DMS153 (cell line): ENCODE measurements around the gene ALK.

Source experiments
- DNase-seq: peaks from one replicate; lab custom pipeline; 2025; lab: John Stamatoyannopoulos, UW

Gene ALK

GRCh38 chr2:29398384-29399237 lies 522.8 kb downstream of the ALK start:
- no peak for DNase-seq

GRCh38 chr2:29397713-29398112 lies 523.7 kb downstream of the ALK start:
- no peak for DNase-seq

DNA sequence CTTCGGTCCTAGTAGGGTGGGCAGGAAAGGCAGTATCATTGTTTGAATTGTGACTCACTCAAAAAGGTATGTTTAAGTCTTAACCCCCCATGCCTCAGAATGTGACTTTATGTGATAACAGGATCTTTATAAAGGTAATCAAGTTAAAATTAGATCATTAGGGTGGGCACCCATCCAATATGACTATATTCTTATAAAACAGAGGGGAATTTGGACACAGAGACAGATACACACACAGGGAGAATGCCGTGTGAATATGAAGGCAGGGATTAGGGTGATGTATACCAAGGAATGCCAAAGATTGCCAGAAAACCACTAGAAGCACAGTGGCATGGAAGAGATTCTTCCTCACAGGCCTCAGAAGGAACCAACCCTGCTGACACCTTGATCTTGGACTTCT lies 524.3 kb downstream of the ALK start:
- no peak for DNase-seq

GRCh38 chr2:29394981-29395350 lies 526.4 kb downstream of the ALK start:
- DNase-seq, result no peak

GRCh38 chr2:29394311-29394980 lies 526.9 kb downstream of the ALK start:
- no peak for DNase-seq

DNA sequence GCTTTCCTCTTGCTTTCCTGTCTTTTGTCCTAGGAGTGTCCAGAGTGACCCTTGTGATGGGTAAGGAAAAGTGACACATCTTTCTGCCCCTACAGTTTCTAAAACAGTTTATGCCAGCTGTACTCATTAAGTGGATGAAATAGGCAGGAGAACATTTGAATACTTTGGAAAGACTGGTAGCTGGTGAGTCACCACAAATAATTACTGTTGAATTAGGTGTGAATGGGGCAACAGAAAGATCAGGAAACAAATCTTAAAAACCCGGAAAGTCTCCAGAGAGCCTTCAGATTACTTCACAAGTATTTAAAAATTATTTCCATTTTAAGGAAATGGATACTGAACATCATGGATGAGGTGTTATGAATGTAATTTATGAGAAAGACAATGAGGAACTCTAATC lies 527.7 kb downstream of the ALK start:
- DNase-seq, result no peak

DNA sequence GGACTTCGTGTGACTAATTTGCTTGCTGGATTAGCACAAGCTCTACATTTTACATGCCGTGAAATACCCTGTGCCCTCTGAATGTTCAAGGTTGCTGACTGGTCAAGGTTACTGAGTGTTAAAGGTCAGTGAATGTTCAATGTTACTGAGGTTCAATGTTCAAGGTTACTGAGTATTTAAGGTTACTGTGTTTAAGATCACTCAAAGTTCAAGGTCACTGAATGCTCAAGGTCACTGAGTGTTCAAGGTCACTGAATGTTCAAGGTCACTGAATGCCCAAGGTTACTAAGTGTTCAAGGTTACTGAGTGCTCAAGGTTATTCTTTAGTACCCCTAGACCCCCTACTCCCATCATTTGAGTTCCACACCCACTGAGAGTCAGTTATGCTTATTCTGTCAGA lies 528.6 kb downstream of the ALK start:
- no peak for DNase-seq

- no peak for DNase-seq
These were observed 531.2 kb downstream of the ALK start for GRCh38 chr2:29390136-29390535.

DNA sequence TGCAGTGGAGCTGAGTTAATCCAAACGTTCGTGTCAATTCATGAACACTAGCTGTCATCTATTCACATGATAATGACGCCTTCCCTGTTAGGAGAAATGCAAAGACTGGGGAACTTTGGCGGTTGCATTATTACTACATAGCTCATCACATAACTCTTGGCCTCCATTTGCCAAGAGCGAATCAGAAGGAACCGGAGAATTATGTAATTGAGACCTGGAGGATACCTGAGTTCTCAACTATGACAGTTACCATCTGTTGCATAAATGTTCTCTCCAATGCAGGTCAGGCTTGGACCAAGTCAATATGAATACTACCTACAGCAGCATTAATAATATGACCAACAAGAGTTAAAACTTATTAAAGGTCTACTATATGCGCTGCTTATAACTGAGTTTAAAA lies 531.7 kb downstream of the ALK start:
- DNase-seq, result no peak

GRCh38 chr2:29388071-29388470 lies 533.3 kb downstream of the ALK start:
- DNase-seq, result no peak

GRCh38 chr2:29382486-29382885 lies 538.9 kb downstream of the ALK start:
- DNase-seq, result no peak

DNA sequence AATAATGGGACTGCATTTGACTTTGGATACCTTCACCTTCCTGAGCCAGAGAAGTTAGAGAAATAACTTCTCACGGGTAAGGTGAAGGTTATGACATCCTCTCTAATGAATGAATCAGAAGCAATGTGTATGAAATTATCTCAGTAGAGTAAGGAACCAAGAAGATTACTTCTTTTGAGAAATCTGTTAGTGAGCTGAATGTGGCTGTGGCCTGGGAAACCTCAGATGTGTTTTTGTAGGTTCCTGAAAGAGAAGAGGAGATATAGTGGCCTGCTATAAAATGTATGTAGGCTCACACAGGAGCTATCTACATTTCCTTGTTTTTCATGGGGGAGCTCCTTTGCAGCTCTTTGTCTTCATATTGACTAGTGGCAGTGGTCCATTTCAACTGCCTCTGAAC lies 543.6 kb downstream of the ALK start:
- DNase-seq, result no peak

GRCh38 chr2:29376541-29376940 lies 544.8 kb downstream of the ALK start:
- DNase-seq, result no peak

GRCh38 chr2:29375843-29376242 lies 545.5 kb downstream of the ALK start:
- DNase-seq, result no peak

DNA sequence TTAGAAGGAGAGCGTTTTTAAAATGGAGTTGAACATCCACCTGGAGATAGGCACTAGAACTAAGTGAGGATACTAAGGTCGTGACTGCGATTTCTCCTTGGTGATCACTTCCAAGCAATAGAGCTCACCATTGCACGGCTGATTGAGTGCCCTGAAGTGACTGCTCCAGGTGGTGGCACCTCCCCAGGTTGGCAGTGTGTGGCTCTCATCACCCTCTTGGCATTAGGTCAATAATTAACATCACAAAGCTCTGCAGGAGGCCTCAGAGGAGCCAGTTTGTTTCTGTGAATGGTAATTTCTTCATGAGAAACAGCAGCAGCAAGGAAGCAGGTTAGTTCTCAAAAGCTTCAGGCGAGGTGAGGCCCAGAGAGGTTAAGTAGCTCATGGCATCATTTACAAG lies 546.6 kb downstream of the ALK start:
- DNase-seq, result no peak

GRCh38 chr2:29373870-29374269 lies 547.5 kb downstream of the ALK start:
- DNase-seq, result no peak

DNA sequence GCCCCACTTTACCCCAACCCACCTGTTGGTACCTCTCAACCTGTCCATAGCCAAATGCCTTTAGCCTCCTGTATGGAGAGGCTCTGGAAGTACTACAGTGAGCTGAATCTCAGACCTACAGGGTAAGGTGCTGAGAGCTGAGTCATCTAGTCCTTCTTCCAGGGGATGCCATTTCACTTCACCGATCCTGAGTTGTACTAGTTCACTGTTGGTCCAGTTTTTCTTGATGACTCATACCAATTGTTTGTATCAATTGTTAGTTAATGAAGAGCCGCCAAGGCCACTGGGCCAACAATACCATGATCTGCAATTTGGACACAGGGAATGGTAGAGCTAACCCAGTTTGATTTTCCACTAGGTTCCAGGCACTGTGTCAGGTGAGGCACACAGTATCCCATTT lies 549.2 kb downstream of the ALK start:
- DNase-seq, result no peak

DNA sequence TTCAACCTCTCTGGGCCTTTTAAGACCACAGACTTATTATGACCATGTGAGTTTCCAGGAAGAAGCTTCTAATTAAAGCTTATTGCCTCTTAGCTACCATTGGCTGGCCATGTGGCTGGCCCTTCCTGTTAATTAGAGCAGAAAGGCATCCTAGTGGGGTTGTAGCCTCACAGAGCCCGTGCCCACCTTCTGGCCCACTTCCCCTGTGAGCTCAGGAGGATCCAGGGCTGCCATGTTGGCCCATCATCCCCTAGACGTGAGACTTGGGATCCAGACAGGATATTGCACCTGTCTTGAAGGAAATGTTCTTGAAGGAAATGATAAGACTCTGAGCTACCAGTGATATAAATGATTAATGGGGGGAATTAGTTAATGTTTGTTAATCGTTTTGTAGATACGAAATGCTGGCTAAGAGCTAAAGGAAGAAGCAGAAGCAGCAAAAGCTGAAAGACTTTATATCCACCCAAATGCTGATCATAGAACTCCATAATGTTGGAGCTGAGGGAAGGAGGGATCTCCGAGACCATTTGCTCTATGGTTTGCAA lies 550.7 kb downstream of the ALK start:
- no peak for DNase-seq

DNA sequence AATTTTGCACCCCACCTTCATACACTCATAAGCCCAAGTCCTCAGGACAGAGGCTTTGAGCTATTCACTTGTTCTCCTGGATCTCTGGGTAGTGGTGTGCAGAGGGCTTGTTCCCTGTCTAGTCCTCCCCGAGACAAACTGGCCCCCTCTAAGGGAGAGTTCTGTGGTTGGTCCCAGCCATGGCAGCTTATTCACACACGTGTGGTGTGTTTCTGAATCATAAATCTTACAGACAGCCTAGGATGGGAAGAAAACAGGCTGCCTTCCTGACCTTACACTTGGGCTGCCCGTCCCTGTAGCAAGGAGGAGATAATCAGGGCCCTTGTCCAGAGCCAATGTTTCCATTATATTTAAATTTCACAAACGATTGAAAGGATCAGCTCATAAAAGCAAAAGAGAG lies 551.2 kb downstream of the ALK start:
- no peak for DNase-seq

DNA sequence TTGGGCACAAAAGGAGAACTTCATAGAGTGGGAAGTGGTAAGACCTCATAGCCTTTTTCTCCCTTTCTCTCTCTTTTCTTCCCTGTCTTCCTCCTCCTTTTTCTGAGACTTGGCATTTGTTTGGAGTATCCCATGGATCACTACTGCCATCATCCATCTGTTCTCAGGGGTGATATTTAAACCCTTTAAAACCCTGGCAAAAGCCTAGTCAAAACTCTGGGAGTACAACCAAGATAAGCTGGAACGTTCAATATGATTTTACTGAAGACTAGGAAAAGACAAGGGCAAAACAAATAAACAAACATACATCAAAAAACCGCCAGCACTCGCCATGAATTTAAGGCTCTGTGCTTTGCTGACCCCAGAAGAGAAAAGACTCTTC lies 552.7 kb downstream of the ALK start:
- no peak for DNase-seq

GRCh38 chr2:29367986-29368658 lies 553.3 kb downstream of the ALK start:
- no peak for DNase-seq

DNA sequence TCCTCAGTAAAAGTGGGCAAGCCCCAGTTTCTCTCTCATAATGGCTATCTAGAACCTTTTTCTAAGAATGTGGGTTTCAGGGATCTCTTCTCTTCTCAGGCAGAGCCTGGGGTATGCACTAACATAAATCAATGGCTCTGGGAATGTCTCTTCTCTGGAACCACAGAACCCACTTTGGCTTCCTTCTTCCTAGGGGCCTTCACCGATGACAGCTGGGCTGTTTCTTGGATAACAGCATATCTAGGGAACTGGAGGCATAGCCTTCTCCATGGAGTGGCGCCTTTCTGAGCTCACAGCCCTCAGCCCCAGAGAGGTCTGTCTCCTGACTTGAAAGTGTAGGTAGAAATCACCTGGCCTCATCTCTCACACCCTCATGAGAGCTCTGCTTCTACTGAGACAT lies 558.3 kb downstream of the ALK start:
- DNase-seq, result no peak

GRCh38 chr2:29361231-29361630 lies 560.2 kb downstream of the ALK start:
- DNase-seq, result no peak
